Measurements from ENCODE around the gene COPB1. TPM values are rescaled to one million over a fixed set of nuclear protein-coding genes. Genes with fewer than 3 reads are reported as not detected.

COPB1 gene
- total RNA-seq, 1 donor: 369 TPM

DNA sequence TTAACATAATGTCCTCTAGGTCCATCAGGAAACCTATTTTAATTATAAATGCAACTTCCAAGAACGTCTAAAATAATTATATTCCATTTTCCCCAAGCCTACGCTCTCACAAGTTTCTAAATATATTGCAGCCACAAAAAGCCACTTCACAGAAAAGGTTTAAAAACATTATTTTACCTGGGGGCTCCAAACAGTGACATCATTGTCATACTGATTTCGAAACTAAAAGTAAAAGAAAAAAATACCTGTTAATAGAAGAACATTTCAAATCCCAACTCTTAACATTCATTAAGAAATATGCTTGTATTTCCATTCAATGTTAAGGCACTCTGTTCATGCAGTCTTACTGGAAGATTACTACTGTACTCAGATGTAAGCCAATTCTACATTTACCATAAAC lies 19.2 kb upstream of the COPB1 start:
- H3K4me3 ChIP-seq (ENCODE audit: low read depth, low read length): peak overlapping the region; percentile 91
- TF ChIP-seq, protein P1, sequence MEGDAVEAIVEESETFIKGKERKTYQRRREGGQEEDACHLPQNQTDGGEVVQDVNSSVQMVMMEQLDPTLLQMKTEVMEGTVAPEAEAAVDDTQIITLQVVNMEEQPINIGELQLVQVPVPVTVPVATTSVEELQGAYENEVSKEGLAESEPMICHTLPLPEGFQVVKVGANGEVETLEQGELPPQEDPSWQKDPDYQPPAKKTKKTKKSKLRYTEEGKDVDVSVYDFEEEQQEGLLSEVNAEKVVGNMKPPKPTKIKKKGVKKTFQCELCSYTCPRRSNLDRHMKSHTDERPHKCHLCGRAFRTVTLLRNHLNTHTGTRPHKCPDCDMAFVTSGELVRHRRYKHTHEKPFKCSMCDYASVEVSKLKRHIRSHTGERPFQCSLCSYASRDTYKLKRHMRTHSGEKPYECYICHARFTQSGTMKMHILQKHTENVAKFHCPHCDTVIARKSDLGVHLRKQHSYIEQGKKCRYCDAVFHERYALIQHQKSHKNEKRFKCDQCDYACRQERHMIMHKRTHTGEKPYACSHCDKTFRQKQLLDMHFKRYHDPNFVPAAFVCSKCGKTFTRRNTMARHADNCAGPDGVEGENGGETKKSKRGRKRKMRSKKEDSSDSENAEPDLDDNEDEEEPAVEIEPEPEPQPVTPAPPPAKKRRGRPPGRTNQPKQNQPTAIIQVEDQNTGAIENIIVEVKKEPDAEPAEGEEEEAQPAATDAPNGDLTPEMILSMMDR (IDR thresholded peaks at IDR 0.05; ENCODE audit: insufficient read depth, low read depth, low read length): no peak
- no peak for DNase-seq (ENCODE audit: low read depth)

DNA sequence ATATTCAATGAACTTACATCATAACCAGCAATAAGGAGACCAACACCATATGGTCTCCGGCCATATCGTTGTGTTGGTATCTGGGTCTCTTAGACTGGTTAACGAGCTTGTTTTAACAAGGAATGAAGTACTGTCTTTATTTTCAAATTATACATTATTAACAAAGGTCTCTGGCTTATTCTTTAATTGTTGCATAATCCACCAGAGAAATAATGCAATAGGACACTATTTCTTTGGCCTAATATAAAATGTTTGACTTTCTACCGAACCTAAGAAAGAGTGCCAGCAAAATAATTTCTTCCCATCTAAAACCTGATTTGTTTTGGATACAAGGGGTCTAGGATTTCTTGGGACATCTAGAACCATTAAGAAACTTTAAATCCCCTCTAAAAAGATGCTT lies 14.2 kb upstream of the COPB1 start:
- DNase-seq (ENCODE audit: low read depth): no peak
- no peak overlapping the region for H3K4me3 ChIP-seq (ENCODE audit: low read depth, low read length)
- TF ChIP-seq, protein P1 (IDR thresholded peaks at IDR 0.05; ENCODE audit: insufficient read depth, low read depth, low read length): no peak

DNA sequence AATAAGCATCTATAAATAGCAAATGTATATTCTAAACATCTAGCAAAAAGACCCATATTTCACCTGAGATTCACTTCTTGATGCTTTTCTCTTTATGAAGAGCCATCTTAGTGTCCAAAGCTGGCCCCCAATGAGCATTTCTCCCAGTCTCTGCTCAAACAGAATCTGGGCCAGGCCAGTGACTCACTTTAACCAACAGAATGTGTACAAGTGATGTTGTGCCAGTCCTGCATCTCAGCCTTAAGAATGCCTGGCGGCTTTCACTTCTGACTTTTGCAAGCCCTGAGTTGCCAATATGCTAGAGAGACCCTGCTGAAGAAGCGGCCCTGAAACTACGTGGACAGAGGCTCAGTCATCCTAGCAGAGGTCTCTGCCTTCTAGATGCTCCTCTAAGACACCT lies 6.9 kb upstream of the COPB1 start:
- DNase-seq (ENCODE audit: low read depth): no peak
- H3K4me3 ChIP-seq (ENCODE audit: low read depth, low read length): no peak overlapping the region
- TF ChIP-seq, protein P1 (IDR thresholded peaks at IDR 0.05; ENCODE audit: insufficient read depth, low read depth, low read length): no peak

DNA sequence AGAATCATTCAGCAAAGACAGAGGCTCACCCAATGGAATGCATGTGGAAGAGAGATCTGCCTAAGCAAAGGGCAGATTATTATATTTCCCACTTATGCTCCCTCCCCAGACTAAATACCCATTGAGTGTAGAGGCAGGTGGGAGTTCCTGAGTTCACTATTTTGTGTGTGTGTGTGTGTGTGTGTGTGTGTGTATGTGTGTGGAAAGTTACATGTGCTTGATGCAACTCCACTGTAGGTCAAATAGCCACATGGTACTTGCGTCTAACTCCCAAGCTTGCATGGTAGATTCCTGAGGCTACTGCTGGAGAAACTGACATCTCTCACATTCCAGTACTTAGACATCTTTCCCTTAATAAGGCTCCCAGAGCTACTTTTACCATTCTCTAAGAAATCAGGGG lies 3.4 kb upstream of the COPB1 start:
- DNase-seq (ENCODE audit: low read depth): peak; percentile 19
- H3K4me3 ChIP-seq (ENCODE audit: low read depth, low read length): no peak overlapping the region
- TF ChIP-seq, protein P1 (IDR thresholded peaks at IDR 0.05; ENCODE audit: insufficient read depth, low read depth, low read length): no peak

DNA sequence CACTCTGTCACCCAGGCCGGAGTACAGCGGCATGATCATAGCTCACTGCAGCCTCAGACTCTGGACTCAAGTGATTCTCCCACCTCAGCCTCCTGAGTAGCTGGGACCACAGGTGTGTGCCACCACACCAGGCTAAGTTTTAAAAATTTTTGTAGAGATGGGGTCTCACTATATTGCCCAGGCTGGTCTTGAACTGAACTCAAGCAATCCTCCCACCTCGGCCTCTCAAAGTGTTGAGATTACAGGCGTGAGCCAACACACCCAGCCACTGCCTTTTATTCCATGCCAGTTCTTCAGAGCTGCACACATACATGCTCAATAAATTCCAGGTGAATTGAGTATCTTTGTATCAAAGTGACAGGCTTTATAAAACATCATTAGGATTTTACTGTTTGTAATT lies 2.4 kb upstream of the COPB1 start:
- TF ChIP-seq, protein P1 (IDR thresholded peaks at IDR 0.05; ENCODE audit: insufficient read depth, low read depth, low read length): no peak
- no peak overlapping the region for H3K4me3 ChIP-seq (ENCODE audit: low read depth, low read length)
- no peak for DNase-seq (ENCODE audit: low read depth)

DNA sequence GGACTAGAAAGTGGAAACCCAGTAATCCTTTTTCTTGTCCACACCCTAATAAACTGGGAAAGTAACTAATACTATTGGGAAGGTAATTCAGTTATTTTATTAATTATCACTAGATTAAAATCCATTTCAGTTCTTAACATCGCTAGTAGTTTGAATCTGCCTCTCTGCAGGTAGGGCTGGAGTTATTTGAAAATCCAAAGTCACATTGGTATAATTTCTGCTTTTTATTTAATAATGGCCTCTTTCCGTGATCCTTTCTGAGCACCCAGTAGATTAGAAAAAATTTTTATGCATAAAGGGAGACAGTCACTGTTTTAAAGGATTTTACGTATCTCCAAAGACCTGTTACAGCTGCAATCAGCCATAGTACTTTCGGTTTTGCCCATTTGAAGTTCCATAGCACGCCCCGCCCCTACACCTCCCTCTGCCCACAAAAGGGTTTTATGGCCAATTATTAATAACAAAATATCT lies 605 bp upstream of the COPB1 start:
- peak overlapping the region; percentile 82 for H3K4me3 ChIP-seq (ENCODE audit: low read depth, low read length)
- TF ChIP-seq, protein P1 (IDR thresholded peaks at IDR 0.05; ENCODE audit: insufficient read depth, low read depth, low read length): no peak
- peak; percentile 81 for DNase-seq (ENCODE audit: low read depth)

DNA sequence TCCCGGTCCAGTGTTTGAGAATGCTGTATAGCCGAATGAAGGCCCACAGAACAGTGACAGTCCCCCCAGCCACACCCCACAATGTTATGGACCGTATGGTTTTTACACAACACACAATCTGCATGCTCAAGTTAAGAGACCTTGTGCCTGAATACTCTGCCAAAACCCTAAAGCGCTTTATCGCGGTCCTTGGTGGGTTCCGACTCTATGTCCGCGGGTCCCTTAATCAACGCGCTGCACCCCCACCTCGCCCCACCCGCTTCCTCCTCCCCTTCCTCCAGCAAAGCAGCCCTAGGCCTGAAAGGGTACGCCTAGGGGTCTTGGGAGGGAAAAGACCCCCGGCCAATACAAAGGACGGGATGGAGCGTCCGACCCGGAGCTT lies 442 bp downstream of the COPB1 start:
- TF ChIP-seq, protein P1 (IDR thresholded peaks at IDR 0.05; ENCODE audit: insufficient read depth, low read depth, low read length): no peak
- DNase-seq (ENCODE audit: low read depth): peak; percentile 37
- H3K4me3 ChIP-seq (ENCODE audit: low read depth, low read length): peak overlapping the region; percentile 82
